Activated CD4-positive, alpha-beta memory T cell treated with anti-CD3 and anti-CD28 coated beads, Interleukin-2, amount 10 ng/mL, durations not matched to agents 7 days and 5 days (primary cell): Measurements from ENCODE around the gene SERPINB10. TPM values are rescaled to one million over a fixed set of nuclear protein-coding genes. Genes with fewer than 3 reads are reported as not detected.

ENCODE experiments used
- CTCF ChIA-PET: fragments of 350-600 bp; sonication (Branson Sonifier 250); formaldehyde crosslinking; loops from one replicate; lab custom pipeline; 2021; ENCODE audit warnings: antibody characterized with exemption, inconsistent platforms; lab: Charles Lee
- POLR2A ChIA-PET: fragments of 350-600 bp; sonication (Branson Sonifier 250); formaldehyde crosslinking; loops from one replicate; lab custom pipeline; 2021; ENCODE audit warnings: antibody characterized with exemption; lab: Charles Lee
- DNase-seq: peaks from one replicate; pipeline ENCODE4 v3.0.0-alpha.2; 2020
- H3K27ac Mint-ChIP-seq: one replicate; pipeline ENCODE4 v1.8.0; 2021; ENCODE audit warnings: mild to moderate bottlenecking, mixed read lengths
- H3K27me3 Mint-ChIP-seq: one replicate; pipeline ENCODE4 v1.8.0; 2021; ENCODE audit warnings: mixed read lengths
- H3K36me3 Mint-ChIP-seq: one replicate; pipeline ENCODE4 v1.8.0; 2021; ENCODE audit warnings: low read depth, mixed read lengths
- H3K4me1 Mint-ChIP-seq: one replicate; pipeline ENCODE4 v1.8.0; 2021; ENCODE audit warnings: mixed read lengths
- H3K4me3 Mint-ChIP-seq: one replicate; pipeline ENCODE4 v1.8.0; 2021; ENCODE audit warnings: mild to moderate bottlenecking, mixed read lengths
- H3K9me3 Mint-ChIP-seq: one replicate; pipeline ENCODE4 v1.8.0; 2021; ENCODE audit warnings: mixed read lengths
- total RNA-seq, 2 experiments: library from RNA; stranded (reverse); gene quantifications; one replicate each; pipeline ENCODE4 v1.2.3, GENCODE V29; 2021

Gene SERPINB10
- total RNA-seq, 2 experiments from 2014 or later = not detected

DNA sequence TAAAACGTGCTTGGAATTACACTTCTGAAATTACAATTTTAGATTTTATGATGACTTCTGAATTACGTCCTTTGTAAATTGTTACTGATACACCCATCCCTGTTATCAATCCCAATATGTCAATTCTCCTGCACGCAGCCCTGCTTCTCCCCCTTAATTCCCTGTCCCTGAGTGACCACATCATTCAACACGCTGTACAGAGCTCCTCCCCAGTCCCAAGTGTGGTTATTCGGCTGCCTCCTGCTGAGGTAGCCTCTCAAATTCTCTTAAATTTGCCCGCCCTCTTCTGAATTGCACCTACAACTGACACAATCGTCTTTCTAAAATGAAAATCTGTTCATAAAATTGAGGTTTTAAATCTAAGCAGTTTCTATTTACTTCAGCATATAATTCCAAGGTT, 72.3 kb downstream of the SERPINB10 start:
- no peaks in the 10 kb centered on the region for H3K27me3 Mint-ChIP-seq
- no peaks in the 10 kb centered on the region for H3K9me3 Mint-ChIP-seq
- DNase-seq = no peak
- H3K36me3 Mint-ChIP-seq = peaks cover 21% of the 10 kb centered on the region
- ChIA-PET POLR2A (no interaction called here), CTCF (interaction anchor here (0.7 to 1.5 kb wide), 6 partner anchors 11 to 461 kb away, joined by 3 to 10 read pairs (median 4); no protein-coding TSS in a partner anchor)
- H3K27ac Mint-ChIP-seq = peak overlapping the region; percentile 33
- H3K4me1 Mint-ChIP-seq = peaks cover 28% of the 10 kb centered on the region
- H3K4me3 Mint-ChIP-seq = no peak overlapping the region

- DNase-seq = no peak
- H3K4me3 Mint-ChIP-seq = no peak overlapping the region
- CTCF ChIA-PET = interaction anchor here (1.2 to 2.0 kb wide), 3 partner anchors 13 to 20 kb away, joined by 5 to 10 read pairs (median 7); no protein-coding TSS in a partner anchor
- H3K27ac Mint-ChIP-seq = no peak overlapping the region
- H3K9me3 Mint-ChIP-seq = no peaks in the 10 kb centered on the region
- peaks cover 25% of the 10 kb centered on the region for H3K4me1 Mint-ChIP-seq
- POLR2A ChIA-PET = no interaction called here
- no peaks in the 10 kb centered on the region for H3K27me3 Mint-ChIP-seq
- peaks cover 21% of the 10 kb centered on the region for H3K36me3 Mint-ChIP-seq
These were observed 73.2 kb downstream of the SERPINB10 start for GRCh38 chr18:63980896-63981460.

DNA sequence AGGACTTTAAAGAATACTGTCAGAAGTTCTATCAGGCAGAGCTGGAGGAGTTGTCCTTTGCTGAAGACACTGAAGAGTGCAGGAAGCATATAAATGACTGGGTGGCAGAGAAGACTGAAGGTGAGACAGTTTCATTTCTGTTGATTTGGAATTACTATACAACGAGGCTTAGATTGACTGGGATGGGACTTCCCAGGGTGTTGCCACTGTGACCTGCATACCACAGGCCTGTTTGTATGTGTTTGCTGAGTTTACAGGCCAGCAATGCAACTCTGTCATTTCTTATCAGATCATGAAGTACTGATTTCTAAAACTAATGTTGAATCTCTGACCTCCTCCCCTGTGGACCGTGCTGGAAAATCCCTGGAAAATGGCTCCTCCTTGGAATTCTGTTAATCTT, 74.0 kb downstream of the SERPINB10 start:
- no peak for DNase-seq
- ChIA-PET CTCF (interaction anchor here (2.0 kb wide), 1 partner anchor 12 kb away, joined by 7 read pairs; no protein-coding TSS in a partner anchor), POLR2A (no interaction called here)
- no peak overlapping the region for H3K4me3 Mint-ChIP-seq
- no peak overlapping the region for H3K27ac Mint-ChIP-seq
- peaks cover 25% of the 10 kb centered on the region for H3K4me1 Mint-ChIP-seq
- no peaks in the 10 kb centered on the region for H3K27me3 Mint-ChIP-seq
- H3K36me3 Mint-ChIP-seq = peaks cover 21% of the 10 kb centered on the region
- H3K9me3 Mint-ChIP-seq = no peaks in the 10 kb centered on the region

DNA sequence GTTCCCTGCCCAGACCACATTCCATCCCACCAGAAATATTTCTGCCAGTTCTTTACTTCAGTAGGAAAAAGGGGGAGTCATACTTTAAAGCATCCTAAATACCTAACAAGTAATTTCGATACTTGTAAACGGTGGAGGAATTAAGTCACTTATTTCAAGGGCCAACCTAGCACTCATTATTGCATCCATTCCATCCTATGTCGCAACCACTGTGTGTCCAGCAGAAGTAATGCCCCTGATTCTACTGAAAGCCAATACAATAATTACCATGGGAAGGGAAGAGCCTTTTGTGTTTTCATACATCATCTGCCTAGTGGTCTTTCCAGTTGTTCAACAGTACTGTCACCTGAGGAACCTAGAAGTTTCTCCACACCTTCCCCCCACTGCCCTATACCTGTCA, 74.6 kb downstream of the SERPINB10 start:
- H3K27ac Mint-ChIP-seq = no peak overlapping the region
- no peak overlapping the region for H3K4me3 Mint-ChIP-seq
- no peaks in the 10 kb centered on the region for H3K27me3 Mint-ChIP-seq
- H3K4me1 Mint-ChIP-seq = peaks cover 25% of the 10 kb centered on the region
- H3K36me3 Mint-ChIP-seq = peaks cover 21% of the 10 kb centered on the region
- DNase-seq = no peak
- no peaks in the 10 kb centered on the region for H3K9me3 Mint-ChIP-seq
- CTCF ChIA-PET = interaction anchor here (2.0 kb wide), 1 partner anchor 12 kb away, joined by 7 read pairs; no protein-coding TSS in a partner anchor
- POLR2A ChIA-PET = no interaction called here

Other genes starting within 250 kb of the SERPINB10 start
- not detected for gene SERPINB3, start 246.1 kb upstream of the SERPINB10 start, total RNA-seq
- gene SERPINB11, start 205.0 kb upstream of the SERPINB10 start, total RNA-seq = not detected
- gene SERPINB7, start 132.5 kb upstream of the SERPINB10 start, total RNA-seq = not detected
- gene SERPINB2, start 20.3 kb upstream of the SERPINB10 start, total RNA-seq = not detected
- 1 to 10 TPM; 8.5 to 9.6 TPM for gene HMSD, start 41.3 kb downstream of the SERPINB10 start, total RNA-seq
- 10 to 100 TPM in 1 of 2 experiments, 1 to 10 TPM in 1; 9.3 to 11.2 TPM for gene SERPINB8, start 62.1 kb downstream of the SERPINB10 start, total RNA-seq
- gene LINC00305, start 241.1 kb downstream of the SERPINB10 start, total RNA-seq = not detected